WTC11 (cell line): ENCODE results near the gene EXTL1. TPM values are rescaled to one million over a fixed set of nuclear protein-coding genes. Genes with fewer than 3 reads are reported as not detected.

Experiments
- ATAC-seq: fragments of 200-7000 bp; cut with Tn5 transposase; 2 replicates; pipeline ENCODE4 v1.10.0; 2021; ENCODE audit warnings: mild to moderate bottlenecking, moderate library complexity
- CTCF ChIA-PET: fragments of 300-600 bp; sonication (Branson Sonifier 250); formaldehyde crosslinking; loops from one replicate; lab custom pipeline; 2021; ENCODE audit warnings: antibody characterized with exemption; lab: Charles Lee
- POLR2A ChIA-PET: fragments of 350-600 bp; sonication (Branson Sonifier 250); formaldehyde crosslinking; loops from one replicate; lab custom pipeline; 2021; ENCODE audit warnings: antibody characterized with exemption; lab: Charles Lee
- DNase-seq: peaks from one replicate; pipeline ENCODE4 v3.0.0; 2021; ENCODE audit warnings: low spot score
- H3K27ac Mint-ChIP-seq: 2 replicates; pipeline ENCODE4 v1.8.0; 2021; ENCODE audit warnings: mixed read lengths
- H3K27me3 Mint-ChIP-seq: 2 replicates; pipeline ENCODE4 v1.8.0; 2021; ENCODE audit warnings: low read depth, mild to moderate bottlenecking, moderate library complexity, mixed read lengths
- H3K36me3 Mint-ChIP-seq: 2 replicates; pipeline ENCODE4 v1.8.0; 2021; ENCODE audit warnings: mixed read lengths
- H3K4me1 Mint-ChIP-seq: 2 replicates; pipeline ENCODE4 v1.8.0; 2022; ENCODE audit warnings: mixed read lengths
- H3K4me3 Mint-ChIP-seq: 2 replicates; pipeline ENCODE4 v1.8.0; 2021; ENCODE audit warnings: mild to moderate bottlenecking, moderate library complexity, mixed read lengths
- H3K9me3 Mint-ChIP-seq: 2 replicates; pipeline ENCODE4 v1.8.0; 2021; ENCODE audit warnings: mixed read lengths
- CDX4 ChIP-seq: fragments of 250-450 bp; sonication (Bioruptor Pico); IDR thresholded peaks from 2 replicates; pipeline ENCODE4 v1.9.0; 2021; ENCODE audit warnings: moderate library complexity, mild to moderate bottlenecking, inconsistent platforms, borderline replicate concordance
- GTF2I ChIP-seq: fragments of 250-450 bp; sonication (Bioruptor Pico); conservative IDR thresholded peaks from 2 replicates; pipeline ENCODE4 v1.4.0; 2021; ENCODE audit warnings: mild to moderate bottlenecking
- HMGXB4 ChIP-seq: sonication (generic); formaldehyde crosslinking; IDR thresholded peaks from 2 replicates; pipeline ENCODE4 v1.8.1; 2023; ENCODE audit warnings: mild to moderate bottlenecking, moderate library complexity, missing genetic modification reagents
- JUN ChIP-seq: sonication (generic); formaldehyde crosslinking; IDR thresholded peaks from 2 replicates; pipeline ENCODE4 v1.8.0; 2023; ENCODE audit warnings: mild to moderate bottlenecking, missing genetic modification reagents
- NFE2L1 ChIP-seq: sonication (generic); formaldehyde crosslinking; IDR thresholded peaks from 2 replicates; pipeline ENCODE4 v1.8.1; 2023; ENCODE audit warnings: missing genetic modification reagents
- SMAD4 ChIP-seq: sonication (generic); formaldehyde crosslinking; IDR thresholded peaks from 2 replicates; pipeline ENCODE4 v1.8.0; 2022; ENCODE audit warnings: mild to moderate bottlenecking, missing genetic modification reagents
- ZBTB43 ChIP-seq: sonication (generic); formaldehyde crosslinking; IDR thresholded peaks from 2 replicates; pipeline ENCODE4 v1.8.1; 2023; ENCODE audit warnings: mild to moderate bottlenecking, missing genetic modification reagents
- total RNA-seq: library from RNA; stranded (reverse); gene quantifications from 3 replicates; pipeline ENCODE4 v1.2.3, GENCODE V29; 2021
- TF ChIP-seq, protein P1 (sequence below): sonication (generic); formaldehyde crosslinking; IDR thresholded peaks from 2 replicates; pipeline ENCODE4 v1.8.1; 2023; ENCODE audit warnings: mild to moderate bottlenecking, missing genetic modification reagents, moderate library complexity
- TF ChIP-seq, protein P2 (sequence below): fragments of 250-450 bp; sonication (Bioruptor Pico); conservative IDR thresholded peaks from 2 replicates; pipeline ENCODE4 v1.9.0; 2021; ENCODE audit warnings: mild to moderate bottlenecking
- TF ChIP-seq, protein P3 (sequence below): sonication (generic); formaldehyde crosslinking; IDR thresholded peaks from 2 replicates; pipeline ENCODE4 v1.8.1; 2022; ENCODE audit warnings: missing genetic modification reagents, borderline replicate concordance

The EXTL1 gene
- total RNA-seq, 1 experiment from 2014 or later = 2.1 TPM

DNA sequence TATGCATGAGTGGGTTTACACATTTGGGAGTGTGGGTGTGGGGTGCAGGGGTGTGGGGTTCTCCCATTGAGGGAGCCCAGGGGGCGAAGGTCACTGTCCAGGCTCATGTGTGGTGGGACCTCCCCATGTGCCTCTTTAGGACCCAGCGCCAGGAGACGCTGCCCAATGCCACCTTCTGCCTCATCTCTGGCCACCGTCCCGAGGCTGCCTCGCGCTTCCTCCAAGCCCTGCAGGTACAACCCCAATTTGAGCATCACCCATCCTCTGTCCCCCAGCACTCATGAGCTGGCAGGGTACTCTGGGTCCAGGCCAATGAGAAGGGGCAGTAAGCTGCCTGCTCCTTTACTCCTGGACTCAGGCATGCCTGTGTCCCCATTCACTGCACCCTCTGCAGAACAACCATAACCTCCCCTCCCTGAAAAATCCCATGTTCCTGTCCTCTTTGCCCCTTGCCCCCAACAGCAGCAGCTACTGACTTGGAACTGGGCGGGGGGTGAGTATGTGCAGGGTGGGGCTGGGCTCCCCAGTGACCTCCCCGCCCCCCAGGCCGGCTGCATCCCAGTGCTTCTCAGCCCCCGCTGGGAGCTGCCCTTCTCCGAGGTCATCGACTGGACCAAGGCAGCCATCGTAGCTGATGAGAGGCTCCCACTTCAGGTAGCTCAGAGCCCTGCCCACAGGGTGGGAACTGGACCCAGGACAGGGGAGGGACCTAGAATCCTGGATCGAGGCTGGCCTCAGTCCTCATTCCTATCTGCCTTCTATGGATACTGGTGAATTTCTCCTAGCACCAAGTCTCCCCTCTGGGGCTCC lies 7.7 kb downstream of the EXTL1 start:
- Mint-ChIP-seq H3K27me3 (peaks cover 28% of the 10 kb centered on the region), H3K4me3 (no peak overlapping the region), H3K36me3 (no peaks in the 10 kb centered on the region), H3K9me3 (no peaks in the 10 kb centered on the region), H3K27ac (no peak overlapping the region), H3K4me1 (peaks cover 2% of the 10 kb centered on the region; the same call in 1 of the 2 replicates)
- CTCF ChIA-PET = interaction anchor here (0.6 to 2.1 kb wide), 31 partner anchors 8 to 486 kb away, joined by 3 to 33 read pairs (median 5); partner anchors contain the start of genes CEP85, EXTL1, MTFR1L and PAFAH2
- TF ChIP-seq HMGXB4 (no peak), NFE2L1 (CRISPR knock-in tag) (no peak), GTF2I (CRISPR knock-in tag) (no peak), SMAD4 (CRISPR knock-in tag) (no peak), CDX4 (CRISPR knock-in tag) (no peak), JUN (CRISPR knock-in tag) (no peak), ZBTB43 (CRISPR knock-in tag) (no peak)
- TF ChIP-seq, protein P1, sequence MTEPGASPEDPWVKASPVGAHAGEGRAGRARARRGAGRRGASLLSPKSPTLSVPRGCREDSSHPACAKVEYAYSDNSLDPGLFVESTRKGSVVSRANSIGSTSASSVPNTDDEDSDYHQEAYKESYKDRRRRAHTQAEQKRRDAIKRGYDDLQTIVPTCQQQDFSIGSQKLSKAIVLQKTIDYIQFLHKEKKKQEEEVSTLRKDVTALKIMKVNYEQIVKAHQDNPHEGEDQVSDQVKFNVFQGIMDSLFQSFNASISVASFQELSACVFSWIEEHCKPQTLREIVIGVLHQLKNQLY (CRISPR knock-in tag) = no peak
- TF ChIP-seq, protein P2, sequence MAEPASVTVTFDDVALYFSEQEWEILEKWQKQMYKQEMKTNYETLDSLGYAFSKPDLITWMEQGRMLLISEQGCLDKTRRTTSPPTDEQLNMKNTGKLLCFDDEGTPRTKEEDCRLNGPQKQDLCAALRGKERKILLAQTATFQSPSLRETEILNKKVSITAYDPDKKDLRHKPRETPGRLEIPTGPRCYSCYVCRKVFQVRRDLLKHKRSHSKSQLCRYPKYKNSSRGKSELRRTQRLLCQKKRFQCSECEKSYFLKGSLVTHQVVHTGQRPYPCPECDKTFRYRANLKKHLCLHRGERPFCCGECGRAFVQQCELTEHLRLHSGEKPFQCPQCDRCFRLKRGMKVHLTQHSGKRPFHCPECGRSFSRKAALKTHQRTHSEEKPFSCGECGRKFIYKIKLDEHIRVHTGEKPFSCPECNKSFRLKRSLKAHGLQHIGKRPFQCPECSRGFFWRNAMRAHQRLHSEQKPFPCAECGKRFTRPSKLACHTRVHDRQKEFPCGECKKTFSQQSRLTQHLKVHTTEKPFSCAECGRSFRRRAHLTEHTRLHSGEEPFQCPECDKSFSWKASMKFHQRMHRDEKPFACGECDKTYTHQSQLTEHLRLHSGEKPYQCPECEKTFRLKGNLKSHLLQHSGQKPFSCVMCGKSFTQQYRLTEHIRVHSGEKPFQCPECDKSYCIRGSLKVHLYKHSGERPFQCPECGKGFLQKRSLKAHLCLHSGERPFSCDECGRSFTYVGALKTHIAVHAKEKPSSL = no peak
- TF ChIP-seq, protein P3, sequence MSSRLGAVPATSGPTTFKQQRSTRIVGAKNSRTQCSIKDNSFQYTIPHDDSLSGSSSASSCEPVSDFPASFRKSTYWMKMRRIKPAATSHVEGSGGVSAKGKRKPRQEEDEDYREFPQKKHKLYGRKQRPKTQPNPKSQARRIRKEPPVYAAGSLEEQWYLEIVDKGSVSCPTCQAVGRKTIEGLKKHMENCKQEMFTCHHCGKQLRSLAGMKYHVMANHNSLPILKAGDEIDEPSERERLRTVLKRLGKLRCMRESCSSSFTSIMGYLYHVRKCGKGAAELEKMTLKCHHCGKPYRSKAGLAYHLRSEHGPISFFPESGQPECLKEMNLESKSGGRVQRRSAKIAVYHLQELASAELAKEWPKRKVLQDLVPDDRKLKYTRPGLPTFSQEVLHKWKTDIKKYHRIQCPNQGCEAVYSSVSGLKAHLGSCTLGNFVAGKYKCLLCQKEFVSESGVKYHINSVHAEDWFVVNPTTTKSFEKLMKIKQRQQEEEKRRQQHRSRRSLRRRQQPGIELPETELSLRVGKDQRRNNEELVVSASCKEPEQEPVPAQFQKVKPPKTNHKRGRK = no peak
- DNase-seq (no peak), ATAC-seq (peak; percentile 17)
- POLR2A ChIA-PET = interaction anchor here (0.6 kb wide), 2 partner anchors 92 to 797 kb away, joined by 3 to 7 read pairs; no protein-coding TSS in a partner anchor

DNA sequence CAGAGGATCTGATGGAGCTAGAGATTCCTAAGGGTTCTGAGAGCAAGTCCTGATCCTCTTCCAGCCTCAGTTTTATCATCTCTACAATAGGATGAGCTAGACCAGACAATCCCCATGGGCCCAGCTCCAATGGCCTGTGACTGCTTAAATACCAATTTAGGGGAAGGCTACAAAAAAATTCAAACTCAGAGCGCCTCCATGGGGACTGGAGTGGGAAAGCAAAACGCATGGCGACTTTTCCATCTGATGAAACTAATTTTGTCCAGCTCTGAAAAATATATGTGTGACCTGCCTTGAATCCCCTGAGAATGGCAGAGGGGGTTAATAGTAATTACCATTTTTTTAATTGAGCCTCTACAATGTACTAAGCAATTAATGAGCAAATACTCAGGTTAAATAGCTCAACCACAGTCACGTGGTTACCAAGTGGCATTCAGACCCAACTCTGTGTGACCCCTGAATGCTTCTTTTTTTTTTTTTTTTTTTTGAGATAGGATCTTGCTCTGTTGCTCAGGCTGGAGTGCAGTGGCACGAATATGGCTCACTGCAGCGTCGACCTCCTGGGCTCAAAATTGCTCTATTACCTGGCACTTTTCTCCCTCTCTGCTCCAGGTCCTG lies 8.4 kb downstream of the EXTL1 start:
- H3K36me3 Mint-ChIP-seq = no peaks in the 10 kb centered on the region
- DNase-seq = no peak
- CTCF ChIA-PET = interaction anchor here (0.6 to 2.1 kb wide), 31 partner anchors 9 to 485 kb away, joined by 3 to 33 read pairs (median 5); partner anchors contain the start of genes CEP85, EXTL1, MTFR1L and PAFAH2

More for the DNA sequence above, 8.4 kb downstream of the EXTL1 start:
- H3K27me3 Mint-ChIP-seq = peaks cover 35% of the 10 kb centered on the region
- ATAC-seq = peak; percentile 34
- no peak overlapping the region for H3K4me3 Mint-ChIP-seq
- no peaks in the 10 kb centered on the region for H3K9me3 Mint-ChIP-seq
- H3K27ac Mint-ChIP-seq = no peak overlapping the region
- POLR2A ChIA-PET = interaction anchor here (0.6 kb wide), 2 partner anchors 93 to 797 kb away, joined by 3 to 7 read pairs; no protein-coding TSS in a partner anchor
- H3K4me1 Mint-ChIP-seq = peaks cover 8% of the 10 kb centered on the region; the same call in 1 of the 2 replicates
- TF ChIP-seq GTF2I (CRISPR knock-in tag) = 0 out of 2 replicates have a peak, but pooled peaks have one; percentile 33
- TF ChIP-seq, protein P3 = no peak
